GM13976 (cell line): ENCODE results near the gene ZNF407.

Experiments used
- DNase-seq: peaks from one replicate; pipeline ENCODE4 v3.0.0; 2012; ENCODE audit warnings: low spot score
- CTCF ChIP-seq: IDR thresholded peaks from 2 replicates; pipeline ENCODE4 v1.5.1; 2012; ENCODE audit warnings: borderline replicate concordance, mild to moderate bottlenecking; ENCODE audit not compliant: insufficient read depth; ENCODE audit errors: extremely low read depth, missing control alignments, control extremely low read depth
- in situ Hi-C: fragments of 300-500 bp; cut with MboI; formaldehyde crosslinking; loops from one replicate; pipeline ENCODE4 v1.12.0; 2022; ENCODE audit warnings: low sequenced_read_pairs, mixed read lengths, inconsistent platforms; ENCODE audit not compliant: unreplicated experiment

ZNF407 gene

DNA sequence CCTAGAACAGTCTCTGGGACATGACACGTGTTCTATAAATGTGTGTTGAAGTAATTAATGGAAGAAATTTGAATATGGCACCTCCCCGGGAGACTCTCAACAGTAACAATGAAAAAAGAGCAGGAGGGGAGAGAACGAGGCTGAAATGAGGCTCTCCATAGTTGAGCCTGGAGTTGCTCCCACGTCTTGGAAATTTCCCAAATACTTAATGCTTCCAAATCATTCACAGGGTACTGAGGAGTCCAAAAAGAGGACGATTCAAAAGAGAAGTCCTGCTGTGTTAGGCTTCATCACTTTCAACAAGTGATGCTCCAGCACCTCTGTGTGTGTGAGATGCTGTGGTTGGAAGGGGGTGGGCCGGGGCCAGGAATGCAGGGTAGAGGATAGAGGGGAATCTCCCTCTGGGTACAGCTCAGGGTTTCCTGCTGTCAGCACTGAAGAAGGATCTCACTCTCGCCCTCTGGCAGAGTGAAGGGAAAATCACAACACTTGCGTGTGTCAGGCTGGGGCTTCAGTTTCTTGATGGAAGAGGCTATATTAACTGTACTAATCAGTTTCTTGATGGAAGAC lies 18.1 kb upstream of the ZNF407 start:
- in situ Hi-C loops: no loop called here
- TF ChIP-seq CTCF: no peak
- no peak for DNase-seq

GRCh38 chr18:74582642-74583041 lies 15.0 kb upstream of the ZNF407 start:
- no peak for DNase-seq
- in situ Hi-C loops: no loop called here
- TF ChIP-seq CTCF: no peak

- no peak for TF ChIP-seq CTCF
- DNase-seq: no peak
- in situ Hi-C loops: no loop called here
Measured at GRCh38 chr18:74587441-74587840, 10.2 kb upstream of the ZNF407 start.

DNA sequence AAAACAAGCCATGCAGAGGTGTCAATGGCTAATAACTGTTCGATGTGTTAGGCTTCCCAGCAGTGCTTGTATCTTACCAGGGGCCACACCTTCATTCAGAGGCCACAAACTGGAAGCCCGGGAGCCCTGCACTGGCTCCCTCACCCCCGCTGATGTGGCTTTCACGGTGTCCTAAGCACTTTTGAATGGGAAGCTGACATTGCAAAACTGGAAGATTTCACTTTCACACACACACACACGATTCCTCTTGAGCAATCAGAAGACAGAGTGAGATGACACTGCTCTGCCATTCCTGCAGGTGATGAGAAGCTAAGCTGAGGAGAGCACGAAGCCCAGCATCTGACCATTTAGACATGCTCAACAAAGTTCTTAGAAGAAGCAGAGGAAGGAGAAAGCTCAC lies 8.6 kb upstream of the ZNF407 start:
- TF ChIP-seq CTCF: no peak
- no peak for DNase-seq
- in situ Hi-C loops: no loop called here

GRCh38 chr18:74589811-74590210 lies 7.9 kb upstream of the ZNF407 start:
- no peak for DNase-seq
- in situ Hi-C loops: no loop called here

DNA sequence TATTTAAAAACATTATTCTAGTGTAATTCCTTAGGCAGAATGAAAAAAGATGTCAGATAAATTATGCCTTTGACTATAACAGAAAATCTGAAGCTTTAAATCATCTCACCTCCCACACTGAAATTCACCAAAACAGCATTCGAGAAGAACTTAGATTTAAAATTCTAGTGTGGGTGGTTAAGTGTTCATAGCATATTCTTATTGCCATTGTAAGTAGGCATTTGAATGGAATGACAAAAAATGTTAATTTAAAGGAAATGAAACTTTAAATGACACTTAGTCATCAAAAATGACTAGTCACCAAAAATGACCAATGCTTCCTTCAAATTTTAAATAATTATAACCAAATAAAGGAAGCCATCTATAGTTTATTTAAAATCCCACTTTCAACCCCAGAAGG lies 7.0 kb upstream of the ZNF407 start:
- no peak for TF ChIP-seq CTCF
- in situ Hi-C loops: no loop called here
- DNase-seq: no peak

More at GRCh38 chr18:74589811-74590210, 7.9 kb upstream of the ZNF407 start:
- no peak for TF ChIP-seq CTCF
